ENCODE data around the gene TMC8.

GRCh38 chr17:78125138-78125913 is 5.2 kb upstream of the TMC8 start:
- TF ChIP-seq CTCF (IDR thresholded peaks at IDR 0.05; ENCODE audit: extremely low read depth in 1 of 2, insufficient read depth in 1 of 2, low read depth in 1 of 2, low read length in 2 of 2) = no peak
- TF ChIP-seq POLR2A (IDR thresholded peaks at IDR 0.05; ENCODE audit: low read depth, low read length) = no peak
- TF ChIP-seq MYC (IDR thresholded peaks at IDR 0.05; ENCODE audit: low read depth, low read length) = no peak
- no peak for TF ChIP-seq JUN (IDR thresholded peaks at IDR 0.05; ENCODE audit: borderline replicate concordance, insufficient read depth, insufficient read length, low read depth)
- no peak for TF ChIP-seq EZH2 (IDR thresholded peaks at IDR 0.05; ENCODE audit: borderline replicate concordance, low read depth, low read length, severe bottlenecking)
- TF ChIP-seq POLR2AphosphoS5 (IDR thresholded peaks at IDR 0.05; ENCODE audit: insufficient read depth, low read depth, low read length) = no peak
- no peak for TF ChIP-seq MAX (IDR thresholded peaks at IDR 0.05; ENCODE audit: insufficient read depth, insufficient read length)
- TF ChIP-seq GATA2 (IDR thresholded peaks at IDR 0.05; ENCODE audit: insufficient read depth, insufficient read length, low read depth, low read length) = no peak
